K562 (cell line): ENCODE results near the gene XPC. TPM values are rescaled to one million over a fixed set of nuclear protein-coding genes. Genes with fewer than 3 reads are reported as not detected.

Experiments
- ADNP ChIP-seq: fragments of 200-800 bp; sonication (Bioruptor generic); IDR thresholded peaks from 2 replicates; pipeline ENCODE4 v1.6.1; 2016; ENCODE audit warnings: missing genetic modification characterization, missing compliant biosample characterization
- BHLHE40 ChIP-seq: IDR thresholded peaks from 2 replicates; pipeline ENCODE4 v1.6.1; 2011; ENCODE audit warnings: low read length, improper control_type of control experiment
- CBX5 ChIP-seq: IDR thresholded peaks from 2 replicates; pipeline ENCODE4 v1.6.1; 2014; ENCODE audit warnings: low read depth, borderline replicate concordance
- CEBPG ChIP-seq, 3 experiments: fragments of 200-800 bp in 1 of 3; sonication (Bioruptor generic) in 1 of 3; sonication (generic) in 1 of 3; formaldehyde crosslinking in 1 of 3; IDR thresholded peaks in 2 of 3; conservative IDR thresholded peaks in 1 of 3; 2 replicates each; pipeline versions ENCODE4 v1.6.1 to v1.8.0; 2016 to 2022; ENCODE audit warnings: missing compliant biosample characterization in 2 of 3, missing genetic modification characterization in 2 of 3, mild to moderate bottlenecking in 1 of 3, missing genetic modification reagents in 1 of 3
- ETV1 ChIP-seq: fragments of 450-650 bp; conservative IDR thresholded peaks from 2 replicates; pipeline ENCODE4 v1.6.1; 2016; ENCODE audit warnings: missing genetic modification characterization, control low read depth, low read depth, missing compliant biosample characterization
- HNRNPH1 ChIP-seq: fragments of 200-400 bp; formaldehyde crosslinking; optimal IDR thresholded peaks from 2 replicates; pipeline ENCODE3; 2017; ENCODE audit warnings: low read depth, mild to moderate bottlenecking, low read length, moderate library complexity
- KDM5B ChIP-seq: fragments of 200-600 bp; sonication (generic); IDR thresholded peaks from 2 replicates; pipeline ENCODE4 v1.6.1; 2012; ENCODE audit warnings: low read depth, mild to moderate bottlenecking, moderate library complexity, low read length, control low read depth, inconsistent platforms; ENCODE audit not compliant: insufficient replicate concordance
- LARP7 ChIP-seq: fragments of 450-650 bp; IDR thresholded peaks from 2 replicates; pipeline ENCODE4 v1.6.1; 2016
- MED1 ChIP-seq: sonication (generic); formaldehyde crosslinking; IDR thresholded peaks from 2 replicates; pipeline ENCODE4 v1.8.1; 2023; ENCODE audit warnings: missing genetic modification reagents, borderline replicate concordance
- MEIS2 ChIP-seq: fragments of 450-650 bp; IDR thresholded peaks from 2 replicates; pipeline ENCODE4 v1.6.1; 2014; ENCODE audit warnings: mild to moderate bottlenecking; ENCODE audit not compliant: partially characterized antibody
- NCOA1 ChIP-seq: fragments of 450-650 bp; IDR thresholded peaks from 2 replicates; pipeline ENCODE4 v1.6.1; 2016; ENCODE audit warnings: low read depth
- NFATC3 ChIP-seq: fragments of 450-650 bp; IDR thresholded peaks from 2 replicates; pipeline ENCODE4 v1.6.1; 2017; ENCODE audit warnings: mild to moderate bottlenecking
- NR3C1 ChIP-seq: sonication (generic); formaldehyde crosslinking; IDR thresholded peaks from 2 replicates; pipeline ENCODE4 v1.8.1; 2022; ENCODE audit warnings: missing genetic modification reagents
- POLR3G ChIP-seq: IDR thresholded peaks from 2 replicates; pipeline ENCODE4 v1.6.1; 2011; ENCODE audit not compliant: insufficient read length, insufficient replicate concordance; ENCODE audit errors: extremely low read depth
- RBM22 ChIP-seq: fragments of 200-400 bp; formaldehyde crosslinking; IDR thresholded peaks from 2 replicates; pipeline ENCODE4 v1.6.1; 2018; ENCODE audit warnings: low read length, low read depth; ENCODE audit not compliant: poor library complexity, severe bottlenecking
- RCOR1 ChIP-seq, 2 experiments: IDR thresholded peaks; 2 replicates each; pipeline ENCODE4 v1.6.1; 2012; ENCODE audit warnings: low read depth in 2 of 2, low read length in 2 of 2, borderline replicate concordance in 1 of 2, improper control_type of control experiment in 1 of 2
- SLC30A9 ChIP-seq: fragments of 250-450 bp; sonication (Bioruptor Pico); IDR thresholded peaks from 2 replicates; pipeline ENCODE4 v1.8.0; 2022; ENCODE audit warnings: mild to moderate bottlenecking, moderate library complexity
- SMAD4 ChIP-seq: fragments of 250-450 bp; sonication (Bioruptor Pico); conservative IDR thresholded peaks from 2 replicates; pipeline ENCODE4 v1.8.0; 2021; ENCODE audit warnings: inconsistent platforms, mild to moderate bottlenecking, moderate library complexity
- TAF1 ChIP-seq: IDR thresholded peaks from 2 replicates; pipeline ENCODE4 v1.6.1; 2011; ENCODE audit warnings: mild to moderate bottlenecking, low read length, moderate library complexity; ENCODE audit not compliant: insufficient read depth, control insufficient read depth, severe bottlenecking; ENCODE audit errors: extremely low read depth
- TAL1 ChIP-seq: fragments of 450-650 bp; IDR thresholded peaks from 2 replicates; pipeline ENCODE4 v1.6.1; 2016; ENCODE audit warnings: mild to moderate bottlenecking
- ZNF124 ChIP-seq: sonication (generic); formaldehyde crosslinking; IDR thresholded peaks from 2 replicates; pipeline ENCODE4 v1.8.1; 2022; ENCODE audit warnings: missing genetic modification reagents
- ZNF444 ChIP-seq: fragments of 250-450 bp; sonication (Bioruptor Pico); IDR thresholded peaks from 2 replicates; pipeline ENCODE4 v1.4.0; 2020; ENCODE audit warnings: mild to moderate bottlenecking, moderate library complexity
- ZNF445 ChIP-seq: fragments of 250-450 bp; sonication (Bioruptor Pico); IDR thresholded peaks from 2 replicates; pipeline ENCODE4 v1.4.0; 2020; ENCODE audit warnings: low read depth, mild to moderate bottlenecking, moderate library complexity
- ZNF589 ChIP-seq: fragments of 200-800 bp; sonication (Bioruptor generic); IDR thresholded peaks from 2 replicates; pipeline ENCODE4 v1.6.1; 2016; ENCODE audit warnings: low read depth, missing genetic modification characterization, missing compliant biosample characterization
- ZNF766 ChIP-seq: fragments of 200-800 bp; sonication (Bioruptor generic); conservative IDR thresholded peaks from 2 replicates; pipeline ENCODE4 v1.6.1; 2016; ENCODE audit warnings: missing genetic modification characterization, missing compliant biosample characterization
- polyA plus RNA-seq, 8 experiments: library from polyadenylated mRNA; depleted of rRNA in 4 of 8; stranded (reverse) in 5 of 8; unstranded in 3 of 8; fragments of >200 nt; fragmentation: Nextera tagmentation in 2 of 8; fragmentation: Illumina TruSeq in 1 of 8; extraction: Ambion mirVana in 2 of 8; extraction: Trizol in 1 of 8; gene quantifications; 2 replicates each; pipeline versions ENCODE4 v1.2.1 to v1.2.3, GENCODE V29; 2011 to 2014; ENCODE audit warnings: inconsistent platforms in 1 of 8, missing spikeins in 1 of 8
- total RNA-seq, 7 experiments: library from RNA; depleted of rRNA in 6 of 7; stranded (reverse); fragments of >200 nt in 6 of 7; fragmentation: Illumina TruSeq in 2 of 7; extraction: Trizol in 2 of 7; gene quantifications; 2 replicates each; pipeline versions ENCODE4 v1.2.1 to v1.2.3, GENCODE V29; 2011 to 2021; ENCODE audit warnings: low replicate concordance in 1 of 7
- TF ChIP-seq, protein P1 (sequence below): fragments of 450-650 bp; IDR thresholded peaks from 2 replicates; pipeline ENCODE4 v1.7.1; 2018; ENCODE audit warnings: mild to moderate bottlenecking, low read depth; ENCODE audit not compliant: partially characterized antibody

The XPC gene
- total and polyA plus RNA-seq, 9 of the 15 experiments (the other 6 are each of a cell fraction or from before 2014, with no cell fraction given) = 3.8 to 54.7 (median 41.3) TPM

DNA sequence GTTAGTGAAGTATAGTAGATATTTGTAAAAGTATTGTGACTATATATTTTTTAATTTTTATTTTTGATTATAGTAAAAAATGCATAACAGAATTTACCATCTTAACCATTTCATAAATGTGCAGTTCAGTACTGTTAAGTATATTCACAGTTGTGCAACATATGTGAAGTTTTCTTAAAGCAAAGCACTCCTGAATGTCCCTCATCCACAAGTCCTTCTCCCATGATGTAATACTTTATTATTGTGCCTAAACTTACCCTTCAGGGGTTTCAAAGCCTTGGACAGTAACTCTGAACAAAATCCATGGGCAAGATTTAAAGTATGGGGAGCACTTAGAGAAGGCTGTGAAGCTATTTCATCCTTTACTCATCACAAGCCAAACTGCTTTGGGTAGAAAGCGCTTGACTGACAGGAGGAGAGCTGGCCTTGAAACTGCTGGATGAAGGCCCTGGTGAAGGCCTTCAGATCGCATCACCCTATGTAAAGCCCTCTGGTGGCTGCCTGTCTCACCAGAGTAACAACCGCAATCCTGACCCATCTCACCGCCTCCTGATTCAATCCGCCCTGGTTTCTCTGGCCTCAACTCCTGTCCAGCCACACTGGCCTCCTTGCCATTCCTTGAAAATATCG, 28.3 kb upstream of the XPC start (continued):
- TF ChIP-seq KDM5B (no peak), SLC30A9 (CRISPR knock-in tag) (no peak), CBX5 (no peak), NFATC3 (no peak), POLR3G (no peak), NR3C1 (CRISPR knock-in tag) (no peak), ZNF444 (no peak), LARP7 (no peak), BHLHE40 (no peak), ZNF445 (CRISPR knock-in tag) (no peak), RCOR1 (IDR thresholded peaks at IDR 0.05; ENCODE audit: borderline replicate concordance in 1 of 2, low read depth in 2 of 2, low read length in 2 of 2) (peak in 1 of 2 experiments; percentile 46; a peak in 2 of 4 replicates), ADNP (no peak), NCOA1 (no peak), TAF1 (no peak), CEBPG (CRISPR knock-in tag; IDR thresholded peaks at IDR 0.05) (no peak), CEBPG (tag; conservative IDR thresholded peaks at IDR 0.05 in 1 of 2, IDR thresholded peaks at IDR 0.05 in 1 of 2) (peak in 1 of 2 experiments; percentile 71; a peak in 2 of 4 replicates), MEIS2 (peak; percentile 39), HNRNPH1 (no peak), RBM22 (no peak), ZNF589 (peak; percentile 50; the same call in 1 of the 2 replicates), ETV1 (tag) (no peak), ZNF124 (CRISPR knock-in tag) (no peak), MED1 (no peak), ZNF766 (CRISPR knock-in tag) (0 out of 2 replicates have a peak, but pooled peaks have one; percentile 5), SMAD4 (CRISPR knock-in tag) (peak; percentile 78), TAL1 (no peak)
- TF ChIP-seq, protein P1, sequence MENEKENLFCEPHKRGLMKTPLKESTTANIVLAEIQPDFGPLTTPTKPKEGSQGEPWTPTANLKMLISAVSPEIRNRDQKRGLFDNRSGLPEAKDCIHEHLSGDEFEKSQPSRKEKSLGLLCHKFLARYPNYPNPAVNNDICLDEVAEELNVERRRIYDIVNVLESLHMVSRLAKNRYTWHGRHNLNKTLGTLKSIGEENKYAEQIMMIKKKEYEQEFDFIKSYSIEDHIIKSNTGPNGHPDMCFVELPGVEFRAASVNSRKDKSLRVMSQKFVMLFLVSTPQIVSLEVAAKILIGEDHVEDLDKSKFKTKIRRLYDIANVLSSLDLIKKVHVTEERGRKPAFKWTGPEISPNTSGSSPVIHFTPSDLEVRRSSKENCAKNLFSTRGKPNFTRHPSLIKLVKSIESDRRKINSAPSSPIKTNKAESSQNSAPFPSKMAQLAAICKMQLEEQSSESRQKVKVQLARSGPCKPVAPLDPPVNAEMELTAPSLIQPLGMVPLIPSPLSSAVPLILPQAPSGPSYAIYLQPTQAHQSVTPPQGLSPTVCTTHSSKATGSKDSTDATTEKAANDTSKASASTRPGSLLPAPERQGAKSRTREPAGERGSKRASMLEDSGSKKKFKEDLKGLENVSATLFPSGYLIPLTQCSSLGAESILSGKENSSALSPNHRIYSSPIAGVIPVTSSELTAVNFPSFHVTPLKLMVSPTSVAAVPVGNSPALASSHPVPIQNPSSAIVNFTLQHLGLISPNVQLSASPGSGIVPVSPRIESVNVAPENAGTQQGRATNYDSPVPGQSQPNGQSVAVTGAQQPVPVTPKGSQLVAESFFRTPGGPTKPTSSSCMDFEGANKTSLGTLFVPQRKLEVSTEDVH = no peak
